Measurements from ENCODE around the gene COG8.
"Not testable (repeated sequence)": the region's sequence is repeated elsewhere in the genome, so short reads cannot be mapped to it uniquely, and the experiment has no call there.

Gene COG8

DNA sequence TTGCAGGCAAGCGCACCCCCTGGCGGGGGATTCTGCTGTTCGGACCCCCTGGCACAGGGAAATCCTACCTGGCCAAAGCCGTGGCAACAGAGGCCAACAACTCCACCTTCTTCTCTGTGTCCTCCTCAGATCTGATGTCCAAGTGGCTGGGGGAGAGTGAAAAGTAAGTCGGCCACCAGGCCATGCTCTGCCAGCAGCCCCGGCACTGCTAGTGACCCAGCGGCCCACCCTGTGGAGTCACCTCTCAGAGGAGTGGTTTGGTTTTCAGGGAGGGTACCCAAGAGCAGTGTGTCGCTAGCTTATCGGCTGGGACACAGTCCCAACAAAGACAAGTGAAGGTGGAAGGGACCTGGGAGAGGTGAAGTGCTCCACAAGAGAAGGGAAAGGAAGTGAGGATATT lies 20.0 kb downstream of the COG8 start:
- no peak for DNase-seq (ENCODE audit: low read depth)

DNA sequence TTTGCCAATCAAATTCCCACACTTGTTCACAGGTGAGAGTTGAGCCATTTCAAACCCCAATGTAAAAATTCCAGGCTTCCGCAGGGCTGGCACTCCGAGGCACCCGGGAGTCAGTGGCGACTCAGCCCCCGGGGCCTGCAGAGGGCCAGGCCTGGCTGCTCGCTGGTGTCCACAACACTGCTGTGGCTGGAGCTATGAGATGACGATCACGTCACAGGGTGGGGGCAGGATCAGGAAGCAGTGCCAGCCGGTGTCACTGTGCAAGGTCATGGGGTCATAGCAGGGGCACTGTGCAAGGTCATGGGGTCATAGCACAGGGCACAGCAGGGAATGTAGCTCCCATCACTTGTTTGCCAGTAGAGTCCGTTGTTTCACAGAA lies 20.5 kb downstream of the COG8 start:
- no peak for DNase-seq (ENCODE audit: low read depth)

DNA sequence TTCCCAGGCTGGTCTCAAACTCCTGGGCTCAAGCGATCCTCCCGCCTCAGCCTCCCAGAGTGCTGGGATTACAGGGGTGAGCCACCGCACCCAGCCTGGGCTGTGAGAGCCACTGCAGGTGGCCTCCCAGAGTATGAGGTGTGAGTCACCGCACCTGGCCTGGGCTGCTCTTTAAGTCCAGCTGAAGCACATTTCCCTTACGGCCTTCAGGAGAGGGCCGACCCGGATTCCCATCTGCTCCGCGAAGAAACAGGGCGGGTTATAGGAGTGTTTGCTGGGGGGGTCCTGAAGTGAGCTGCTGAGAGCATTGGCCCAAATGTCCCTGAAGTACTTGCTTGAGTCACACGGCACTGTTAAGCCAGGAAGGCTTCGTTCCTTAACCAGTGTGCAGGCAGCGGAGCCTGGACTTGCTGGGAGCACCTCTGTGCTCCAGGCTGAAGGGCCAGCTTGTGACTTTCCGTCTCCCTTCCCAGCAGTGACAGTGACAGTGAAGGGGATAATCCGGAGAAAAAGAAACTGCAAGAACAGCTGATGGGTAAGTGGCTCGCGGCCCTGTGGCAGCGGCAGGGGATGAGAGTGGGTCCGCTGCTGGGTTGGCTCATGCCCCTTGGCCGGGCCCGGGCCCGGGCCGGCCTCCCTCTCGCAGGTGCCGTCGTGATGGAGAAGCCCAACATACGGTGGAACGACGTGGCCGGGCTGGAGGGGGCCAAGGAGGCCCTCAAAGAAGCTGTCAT lies 21.0 kb downstream of the COG8 start:
- DNase-seq (ENCODE audit: low read depth): no peak

- DNase-seq (ENCODE audit: low read depth): no peak
Observed at GRCh38 chr16:69316595-69317034, 22.7 kb downstream of the COG8 start.

GRCh38 chr16:69315486-69316311 lies 23.7 kb downstream of the COG8 start:
- no peak for DNase-seq (ENCODE audit: low read depth)

GRCh38 chr16:69314534-69314933 lies 24.8 kb downstream of the COG8 start:
- no peak for DNase-seq (ENCODE audit: low read depth)

DNA sequence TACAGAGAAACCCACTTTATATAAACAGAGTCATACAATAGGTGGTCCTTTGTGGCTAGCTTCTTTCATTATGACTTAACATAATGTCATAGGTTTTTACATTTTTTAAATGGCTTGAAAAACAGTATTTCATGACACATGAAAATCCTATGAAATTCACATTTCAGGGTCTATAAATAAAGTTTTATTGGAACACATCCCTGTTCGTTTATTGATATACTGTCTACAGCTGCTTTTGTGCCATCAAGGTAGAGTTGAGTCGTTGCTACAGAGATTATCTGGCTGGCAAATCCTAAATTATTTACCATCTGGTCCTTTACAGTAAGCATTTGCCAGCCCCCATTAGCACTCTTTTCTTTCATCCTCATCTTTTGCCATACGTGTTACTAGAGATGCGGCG lies 25.9 kb downstream of the COG8 start:
- no peak for DNase-seq (ENCODE audit: low read depth)

GRCh38 chr16:69311533-69312387 lies 27.6 kb downstream of the COG8 start:
- no peak for DNase-seq (ENCODE audit: low read depth)

DNA sequence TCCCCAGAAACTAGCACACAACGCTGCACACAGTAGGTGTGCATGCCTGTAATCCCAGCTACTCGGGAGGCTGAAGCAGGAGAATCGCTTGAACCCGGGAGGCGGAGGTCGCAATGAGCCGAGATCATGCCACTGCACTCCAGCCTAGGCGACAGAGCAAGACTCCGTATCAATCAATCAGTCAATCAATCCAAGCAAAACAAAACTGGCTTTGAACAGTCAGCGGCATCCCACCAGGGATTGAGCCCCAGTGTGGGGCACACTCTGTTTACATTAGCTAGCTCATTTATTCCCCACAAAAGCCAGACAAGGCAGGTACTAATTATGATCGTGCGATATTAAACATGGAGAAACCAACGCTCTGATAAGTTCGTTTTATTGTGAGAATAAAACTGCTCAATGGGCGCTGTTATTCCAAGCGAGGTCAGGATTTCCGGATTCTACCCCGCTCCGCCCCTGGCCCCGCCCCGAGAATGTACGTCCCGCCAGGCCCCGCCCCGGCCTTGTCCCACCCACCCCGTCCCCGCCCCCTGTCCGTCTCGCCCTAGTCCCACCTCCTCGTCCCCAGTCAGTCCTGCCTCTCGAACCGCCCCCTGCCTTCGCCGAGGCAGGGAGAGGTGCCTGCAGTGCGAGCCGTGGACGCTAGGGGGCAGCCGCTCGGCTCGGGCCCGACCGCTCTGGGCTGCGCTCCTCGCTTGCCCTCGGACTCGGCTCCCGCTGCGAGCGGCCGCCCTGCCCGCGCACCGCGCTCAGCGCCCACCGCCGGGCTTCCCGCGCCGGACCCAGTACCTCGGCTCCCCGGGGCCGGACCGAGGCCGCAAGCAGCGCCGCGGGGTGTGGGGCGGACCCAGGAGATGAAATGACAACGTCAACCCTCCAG lies 28.5 kb downstream of the COG8 start, which contains the start of gene VPS4A:
Gene VPS4A (plus strand): TSS at position 698 of the 880 bp plus-strand sequence. CDS start 162 bp downstream, at position 860.
- peak; percentile 79 for DNase-seq (ENCODE audit: low read depth)

DNA sequence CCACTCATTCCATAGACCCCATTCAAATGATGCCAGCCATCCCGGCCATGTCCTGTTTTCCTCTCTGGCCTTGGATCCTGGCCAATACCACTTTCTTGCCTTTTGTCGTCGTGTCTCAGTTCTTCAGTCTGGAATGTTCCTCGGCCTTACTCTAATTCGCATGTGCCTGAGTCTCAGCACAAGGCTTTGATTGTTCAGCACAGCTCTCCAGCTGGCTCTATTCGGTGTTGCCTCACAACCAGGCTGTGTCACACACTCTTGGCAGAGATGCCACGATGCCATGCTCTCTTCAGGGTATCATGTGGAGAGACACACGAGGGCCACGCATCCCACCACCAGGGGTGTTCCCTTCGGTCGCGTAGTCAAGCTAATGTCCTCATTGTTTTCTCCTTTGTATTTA lies 30.0 kb downstream of the COG8 start:
- DNase-seq (ENCODE audit: low read depth): no peak

GRCh38 chr16:69307856-69308255 lies 31.5 kb downstream of the COG8 start:
- DNase-seq (ENCODE audit: low read depth): no peak

DNA sequence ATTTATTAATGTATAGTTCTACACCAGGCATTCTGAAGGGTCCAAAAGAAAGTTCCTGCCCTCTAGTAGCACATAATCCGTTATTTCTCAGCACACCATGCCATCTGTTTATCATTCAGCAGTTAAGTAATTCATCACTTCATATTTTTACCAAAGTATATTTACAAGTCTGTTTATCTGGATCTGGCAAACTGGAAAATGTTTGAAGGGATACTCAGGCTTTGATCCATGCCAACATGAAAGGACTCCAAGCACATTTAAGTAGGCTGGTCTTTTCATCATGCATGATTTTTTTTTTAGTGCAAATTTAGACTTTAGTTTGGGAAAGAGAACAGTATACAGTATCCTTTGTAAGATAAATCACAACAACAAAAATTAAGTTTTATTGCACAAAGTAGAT lies 32.3 kb downstream of the COG8 start:
- DNase-seq (ENCODE audit: low read depth): no peak

GRCh38 chr16:69306031-69306430 lies 33.3 kb downstream of the COG8 start:
- DNase-seq (ENCODE audit: low read depth): no peak

DNA sequence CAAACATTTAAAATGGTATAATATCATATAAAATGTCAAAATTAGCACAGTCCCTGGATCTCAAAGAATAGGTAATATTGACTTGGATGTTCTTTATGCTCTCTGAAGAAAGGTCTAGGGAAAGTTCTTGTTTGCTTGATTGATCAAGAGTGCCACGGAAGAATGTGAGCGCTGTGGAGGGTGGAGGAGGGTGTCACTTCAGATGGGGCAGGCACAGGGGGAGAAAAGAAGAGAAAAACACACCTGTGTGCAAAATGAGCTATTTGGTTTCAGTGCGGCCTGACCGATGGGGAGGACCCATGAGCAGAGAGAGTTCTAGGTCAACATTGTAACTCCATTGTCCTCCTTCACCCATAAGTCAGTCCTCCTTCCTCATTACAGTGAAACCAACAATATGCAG lies 37.1 kb downstream of the COG8 start:
- DNase-seq (ENCODE audit: low read depth): no peak

DNA sequence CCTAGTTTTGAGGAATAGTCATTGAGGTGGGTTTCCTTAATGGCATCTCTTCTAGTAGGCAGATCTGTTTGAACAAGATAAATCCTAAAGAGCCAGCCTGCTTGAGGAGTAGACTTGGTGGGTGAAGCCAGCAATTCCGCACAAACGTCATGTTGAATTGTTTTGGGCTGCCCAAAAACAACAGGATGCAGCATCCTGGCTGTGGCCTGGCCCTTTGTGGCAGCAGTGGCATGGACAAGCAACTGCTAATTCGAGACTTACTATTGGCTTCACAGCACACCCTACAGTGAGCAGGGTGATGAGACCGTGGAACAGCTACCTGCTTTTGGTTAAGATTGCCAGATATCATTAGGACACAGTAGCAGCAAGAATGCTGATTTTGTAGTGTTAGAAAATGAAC lies 37.5 kb downstream of the COG8 start:
- DNase-seq (ENCODE audit: low read depth): no peak

DNA sequence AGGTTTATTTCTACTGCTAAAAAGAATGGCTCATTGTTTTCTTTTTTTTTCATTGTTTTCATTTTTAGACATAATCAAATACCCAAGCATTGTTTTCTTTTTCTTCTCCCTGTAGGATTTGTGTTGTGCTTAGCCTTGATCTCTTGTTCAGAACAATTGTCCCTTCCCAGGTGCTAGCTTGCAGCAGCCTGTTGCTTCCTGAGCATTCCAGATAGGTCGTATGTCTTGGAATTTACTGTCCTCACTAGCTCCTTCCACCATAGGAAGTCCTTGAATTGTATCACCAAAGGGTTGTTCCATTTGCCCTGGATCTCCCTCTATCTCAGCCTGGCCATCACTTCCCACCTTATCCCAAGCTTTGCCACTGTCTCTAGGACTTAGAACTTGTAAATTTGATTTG lies 38.2 kb downstream of the COG8 start:
- DNase-seq (ENCODE audit: low read depth): no peak

GRCh38 chr16:69298261-69298660 lies 41.1 kb downstream of the COG8 start:
- no peak for DNase-seq (ENCODE audit: low read depth)

GRCh38 chr16:69296771-69297170 lies 42.6 kb downstream of the COG8 start:
- DNase-seq (ENCODE audit: low read depth): not testable (repeated sequence)

- no peak for DNase-seq (ENCODE audit: low read depth)
Observed at GRCh38 chr16:69294051-69294450, 45.3 kb downstream of the COG8 start.

GRCh38 chr16:69293401-69293800 lies 46.0 kb downstream of the COG8 start:
- no peak for DNase-seq (ENCODE audit: low read depth)

DNA sequence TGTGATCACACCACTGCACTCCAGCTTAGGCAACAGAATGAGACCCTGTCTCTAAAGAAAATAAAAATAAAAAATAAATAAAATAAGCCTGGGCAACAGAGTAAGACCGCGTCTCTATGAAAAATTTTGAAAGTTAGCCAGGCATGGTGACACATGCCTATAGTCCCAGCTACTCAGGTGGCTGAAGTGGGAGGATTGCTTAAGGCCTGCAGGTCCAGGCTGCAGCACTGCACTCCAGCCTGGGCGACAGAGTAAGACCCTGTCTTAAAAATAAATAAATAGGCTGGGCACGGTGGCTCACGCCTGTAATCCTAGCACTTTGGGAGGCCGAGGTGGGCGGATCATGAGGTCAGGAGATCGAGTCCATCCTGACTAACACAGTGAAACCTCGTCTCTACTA lies 47.7 kb downstream of the COG8 start:
- DNase-seq (ENCODE audit: low read depth): not testable (repeated sequence)
